HepG2 (cell line): ENCODE data around the gene ST6GALNAC6. TPM values are rescaled to one million over a fixed set of nuclear protein-coding genes. Genes with fewer than 3 reads are reported as not detected.

Experiments
- ARNTL ChIP-seq: sonication (generic); formaldehyde crosslinking; IDR thresholded peaks from 2 replicates; pipeline ENCODE4 v1.4.0; 2020; ENCODE audit warnings: mild to moderate bottlenecking, missing genetic modification reagents
- CBX2 ChIP-seq, 2 experiments: fragments of 200-600 bp in 1 of 2; sonication (generic); formaldehyde crosslinking in 1 of 2; IDR thresholded peaks; 2 replicates each; pipeline versions ENCODE4 v1.7.0 to v1.8.1; 2018 to 2022; ENCODE audit warnings: low read depth in 2 of 2, low read length in 1 of 2, mild to moderate bottlenecking in 1 of 2, missing genetic modification reagents in 1 of 2
- GATA4 ChIP-seq: sonication (generic); IDR thresholded peaks from 2 replicates; pipeline ENCODE4 v1.6.1; 2016; ENCODE audit warnings: antibody characterized with exemption, low read depth, borderline replicate concordance
- HNF4A ChIP-seq: sonication (generic); formaldehyde crosslinking; IDR thresholded peaks from 2 replicates; pipeline ENCODE4 v1.4.0; 2020; ENCODE audit warnings: missing genetic modification reagents
- HNRNPLL ChIP-seq: fragments of 200-400 bp; formaldehyde crosslinking; IDR thresholded peaks from 2 replicates; pipeline ENCODE4 v1.6.1; 2017; ENCODE audit warnings: mild to moderate bottlenecking, low read depth, low read length; ENCODE audit not compliant: poor library complexity, severe bottlenecking
- HNRNPUL1 ChIP-seq: fragments of 200-400 bp; formaldehyde crosslinking; IDR thresholded peaks from 2 replicates; pipeline ENCODE4 v1.6.1; 2017; ENCODE audit warnings: low read depth, mild to moderate bottlenecking, low read length, moderate library complexity
- IKZF4 ChIP-seq: sonication (generic); formaldehyde crosslinking; IDR thresholded peaks from 2 replicates; pipeline ENCODE4 v1.5.1; 2020; ENCODE audit warnings: borderline replicate concordance, mild to moderate bottlenecking, low read depth, missing genetic modification reagents; ENCODE audit errors: not compliant biosample characterization
- KDM5B ChIP-seq: sonication (generic); formaldehyde crosslinking; IDR thresholded peaks from 2 replicates; pipeline ENCODE4 v1.4.0; 2020; ENCODE audit warnings: missing genetic modification reagents, mild to moderate bottlenecking, borderline replicate concordance
- PTBP1 ChIP-seq: fragments of 200-400 bp; formaldehyde crosslinking; IDR thresholded peaks from 2 replicates; pipeline ENCODE4 v1.6.1; 2018; ENCODE audit warnings: low read length, low read depth; ENCODE audit not compliant: poor library complexity, severe bottlenecking
- RFX1 ChIP-seq: fragments of 450-650 bp; IDR thresholded peaks from 2 replicates; pipeline ENCODE4 v1.6.1; 2017
- SALL2 ChIP-seq: sonication (generic); formaldehyde crosslinking; IDR thresholded peaks from 2 replicates; pipeline ENCODE4 v1.8.1; 2023; ENCODE audit warnings: mild to moderate bottlenecking, missing genetic modification reagents, inconsistent platforms
- SP4 ChIP-seq: sonication (generic); formaldehyde crosslinking; IDR thresholded peaks from 2 replicates; pipeline ENCODE4 v1.8.1; 2023; ENCODE audit warnings: mild to moderate bottlenecking, missing genetic modification reagents
- ZBTB3 ChIP-seq: sonication (generic); formaldehyde crosslinking; IDR thresholded peaks from 2 replicates; pipeline ENCODE4 v1.4.0; 2020; ENCODE audit warnings: low read depth, mild to moderate bottlenecking, moderate library complexity, missing genetic modification reagents, borderline replicate concordance
- ZNF30 ChIP-seq: sonication (generic); formaldehyde crosslinking; IDR thresholded peaks from 2 replicates; pipeline ENCODE4 v1.5.0; 2020; ENCODE audit warnings: mild to moderate bottlenecking, missing genetic modification reagents
- ZNF34 ChIP-seq: sonication (generic); formaldehyde crosslinking; IDR thresholded peaks from 2 replicates; pipeline ENCODE4 v1.4.0; 2020; ENCODE audit warnings: mild to moderate bottlenecking, missing genetic modification reagents, borderline replicate concordance
- ZNF768 ChIP-seq: sonication (generic); formaldehyde crosslinking; IDR thresholded peaks from 2 replicates; pipeline ENCODE4 v1.4.0; 2020; ENCODE audit warnings: missing genetic modification reagents
- ZSCAN22 ChIP-seq: sonication (generic); formaldehyde crosslinking; IDR thresholded peaks from 2 replicates; pipeline ENCODE4 v1.4.0; 2020; ENCODE audit warnings: mild to moderate bottlenecking, missing genetic modification reagents
- polyA plus RNA-seq, 8 experiments: library from polyadenylated mRNA; depleted of rRNA in 3 of 8; stranded (reverse) in 7 of 8; unstranded in 1 of 8; fragments of >200 nt; fragmentation: Illumina TruSeq in 4 of 8; extraction: Trizol in 4 of 8; gene quantifications; 2 replicates each; pipeline versions ENCODE4 v1.2.1 to v1.2.3, GENCODE V29; 2011 to 2016; ENCODE audit warnings: low read depth in 4 of 8, missing spikeins in 1 of 8, mixed read lengths in 1 of 8; ENCODE audit not compliant: insufficient read depth in 1 of 8
- total RNA-seq, 5 experiments: library from RNA; depleted of rRNA; stranded (reverse); fragments of >200 nt; fragmentation: Illumina TruSeq; extraction: Trizol; gene quantifications; 2 replicates each; pipeline ENCODE4 v1.2.3, GENCODE V29; 2016; ENCODE audit warnings: low read depth in 1 of 5
- TF ChIP-seq, protein P1 (sequence below): sonication (generic); formaldehyde crosslinking; conservative IDR thresholded peaks from 2 replicates; pipeline ENCODE4 v1.4.0; 2020; ENCODE audit warnings: missing genetic modification reagents
- TF ChIP-seq, protein P2 (sequence below): sonication (generic); formaldehyde crosslinking; conservative IDR thresholded peaks from 2 replicates; pipeline ENCODE4 v1.4.0; 2020; ENCODE audit warnings: mild to moderate bottlenecking, missing genetic modification reagents, moderate library complexity
- TF ChIP-seq, protein P3 (sequence below): sonication (generic); formaldehyde crosslinking; IDR thresholded peaks from 2 replicates; pipeline ENCODE4 v1.4.0; 2020; ENCODE audit warnings: missing genetic modification reagents
- TF ChIP-seq, protein P4 (sequence below): sonication (generic); formaldehyde crosslinking; IDR thresholded peaks from 2 replicates; pipeline ENCODE4 v1.8.1; 2023; ENCODE audit warnings: mild to moderate bottlenecking, inconsistent platforms, moderate library complexity, missing genetic modification reagents, borderline replicate concordance
- TF ChIP-seq, protein P5 (sequence below): sonication (generic); formaldehyde crosslinking; IDR thresholded peaks from 2 replicates; pipeline ENCODE4 v1.4.0; 2020; ENCODE audit warnings: mild to moderate bottlenecking, missing genetic modification reagents, borderline replicate concordance

Gene ST6GALNAC6
- total and polyA plus RNA-seq, 2 of the 13 experiments (the other 11 are each of a cell fraction or from before 2014, with no cell fraction given): 18.5 to 65.4 TPM

DNA sequence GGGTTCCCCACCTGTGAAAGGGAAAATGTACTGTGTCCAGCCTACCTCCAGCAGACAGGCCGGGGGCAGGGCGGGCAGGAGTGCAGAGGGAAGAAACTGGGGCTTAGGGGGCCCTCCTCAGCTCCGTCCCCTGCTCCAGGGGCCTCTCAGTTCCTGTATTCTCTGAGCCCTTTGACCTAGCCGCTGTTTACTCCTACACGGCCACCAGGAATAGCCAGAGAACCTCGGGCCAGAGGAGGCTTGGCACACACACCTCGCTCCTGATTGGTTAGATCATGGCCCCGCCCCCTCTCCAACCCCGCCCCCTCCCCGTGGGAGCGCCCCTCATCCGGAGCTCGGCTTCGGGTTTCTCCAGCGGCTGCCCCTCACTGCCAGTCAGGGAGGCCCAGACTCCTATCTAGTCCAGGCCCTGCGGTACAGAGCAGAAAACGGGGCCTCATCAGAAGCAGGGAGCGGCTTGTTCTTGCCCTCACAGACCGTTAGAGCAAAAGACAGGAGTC lies 2.2 kb downstream of the ST6GALNAC6 start (continued):
- TF ChIP-seq ZBTB3 (CRISPR knock-in tag) (no peak), PTBP1 (no peak), ZNF34 (no peak), ZNF768 (CRISPR knock-in tag) (no peak), IKZF4 (CRISPR knock-in tag) (no peak), HNRNPUL1 (no peak), ZNF30 (no peak), ARNTL (CRISPR knock-in tag) (0 out of 2 replicates have a peak, but pooled peaks have one; percentile 43), HNRNPLL (no peak), SP4 (CRISPR knock-in tag) (peak; percentile 59; the same call in 1 of the 2 replicates), SALL2 (no peak), RFX1 (no peak), CBX2 (IDR thresholded peaks at IDR 0.05; ENCODE audit: low read depth, low read length) (no peak), CBX2 (CRISPR knock-in tag; IDR thresholded peaks at IDR 0.05; ENCODE audit: low read depth) (no peak), GATA4 (0 out of 2 replicates have a peak, but pooled peaks have one; percentile 34), HNF4A (CRISPR knock-in tag) (peak; percentile 64), ZSCAN22 (CRISPR knock-in tag) (no peak), KDM5B (CRISPR knock-in tag) (no peak)
- TF ChIP-seq, protein P1, sequence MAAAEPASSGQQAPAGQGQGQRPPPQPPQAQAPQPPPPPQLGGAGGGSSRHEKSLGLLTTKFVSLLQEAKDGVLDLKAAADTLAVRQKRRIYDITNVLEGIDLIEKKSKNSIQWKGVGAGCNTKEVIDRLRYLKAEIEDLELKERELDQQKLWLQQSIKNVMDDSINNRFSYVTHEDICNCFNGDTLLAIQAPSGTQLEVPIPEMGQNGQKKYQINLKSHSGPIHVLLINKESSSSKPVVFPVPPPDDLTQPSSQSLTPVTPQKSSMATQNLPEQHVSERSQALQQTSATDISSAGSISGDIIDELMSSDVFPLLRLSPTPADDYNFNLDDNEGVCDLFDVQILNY (CRISPR knock-in tag): no peak
- TF ChIP-seq, protein P2, sequence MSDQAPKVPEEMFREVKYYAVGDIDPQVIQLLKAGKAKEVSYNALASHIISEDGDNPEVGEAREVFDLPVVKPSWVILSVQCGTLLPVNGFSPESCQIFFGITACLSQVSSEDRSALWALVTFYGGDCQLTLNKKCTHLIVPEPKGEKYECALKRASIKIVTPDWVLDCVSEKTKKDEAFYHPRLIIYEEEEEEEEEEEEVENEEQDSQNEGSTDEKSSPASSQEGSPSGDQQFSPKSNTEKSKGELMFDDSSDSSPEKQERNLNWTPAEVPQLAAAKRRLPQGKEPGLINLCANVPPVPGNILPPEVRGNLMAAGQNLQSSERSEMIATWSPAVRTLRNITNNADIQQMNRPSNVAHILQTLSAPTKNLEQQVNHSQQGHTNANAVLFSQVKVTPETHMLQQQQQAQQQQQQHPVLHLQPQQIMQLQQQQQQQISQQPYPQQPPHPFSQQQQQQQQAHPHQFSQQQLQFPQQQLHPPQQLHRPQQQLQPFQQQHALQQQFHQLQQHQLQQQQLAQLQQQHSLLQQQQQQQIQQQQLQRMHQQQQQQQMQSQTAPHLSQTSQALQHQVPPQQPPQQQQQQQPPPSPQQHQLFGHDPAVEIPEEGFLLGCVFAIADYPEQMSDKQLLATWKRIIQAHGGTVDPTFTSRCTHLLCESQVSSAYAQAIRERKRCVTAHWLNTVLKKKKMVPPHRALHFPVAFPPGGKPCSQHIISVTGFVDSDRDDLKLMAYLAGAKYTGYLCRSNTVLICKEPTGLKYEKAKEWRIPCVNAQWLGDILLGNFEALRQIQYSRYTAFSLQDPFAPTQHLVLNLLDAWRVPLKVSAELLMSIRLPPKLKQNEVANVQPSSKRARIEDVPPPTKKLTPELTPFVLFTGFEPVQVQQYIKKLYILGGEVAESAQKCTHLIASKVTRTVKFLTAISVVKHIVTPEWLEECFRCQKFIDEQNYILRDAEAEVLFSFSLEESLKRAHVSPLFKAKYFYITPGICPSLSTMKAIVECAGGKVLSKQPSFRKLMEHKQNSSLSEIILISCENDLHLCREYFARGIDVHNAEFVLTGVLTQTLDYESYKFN (CRISPR knock-in tag): peak; percentile 94
- TF ChIP-seq, protein P3, sequence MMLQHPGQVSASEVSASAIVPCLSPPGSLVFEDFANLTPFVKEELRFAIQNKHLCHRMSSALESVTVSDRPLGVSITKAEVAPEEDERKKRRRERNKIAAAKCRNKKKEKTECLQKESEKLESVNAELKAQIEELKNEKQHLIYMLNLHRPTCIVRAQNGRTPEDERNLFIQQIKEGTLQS (CRISPR knock-in tag): no peak
- TF ChIP-seq, protein P4, sequence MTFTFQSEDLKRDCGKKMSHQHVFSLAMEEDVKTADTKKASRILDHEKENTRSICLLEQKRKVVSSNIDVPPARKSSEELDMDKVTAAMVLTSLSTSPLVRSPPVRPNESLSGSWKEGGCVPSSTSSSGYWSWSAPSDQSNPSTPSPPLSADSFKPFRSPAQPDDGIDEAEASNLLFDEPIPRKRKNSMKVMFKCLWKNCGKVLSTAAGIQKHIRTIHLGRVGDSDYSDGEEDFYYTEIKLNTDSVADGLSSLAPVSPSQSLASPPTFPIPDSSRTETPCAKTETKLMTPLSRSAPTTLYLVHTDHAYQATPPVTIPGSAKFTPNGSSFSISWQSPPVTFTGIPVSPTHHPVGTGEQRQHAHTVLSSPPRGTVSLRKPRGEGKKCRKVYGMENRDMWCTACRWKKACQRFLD (CRISPR knock-in tag): no peak
- TF ChIP-seq, protein P5, sequence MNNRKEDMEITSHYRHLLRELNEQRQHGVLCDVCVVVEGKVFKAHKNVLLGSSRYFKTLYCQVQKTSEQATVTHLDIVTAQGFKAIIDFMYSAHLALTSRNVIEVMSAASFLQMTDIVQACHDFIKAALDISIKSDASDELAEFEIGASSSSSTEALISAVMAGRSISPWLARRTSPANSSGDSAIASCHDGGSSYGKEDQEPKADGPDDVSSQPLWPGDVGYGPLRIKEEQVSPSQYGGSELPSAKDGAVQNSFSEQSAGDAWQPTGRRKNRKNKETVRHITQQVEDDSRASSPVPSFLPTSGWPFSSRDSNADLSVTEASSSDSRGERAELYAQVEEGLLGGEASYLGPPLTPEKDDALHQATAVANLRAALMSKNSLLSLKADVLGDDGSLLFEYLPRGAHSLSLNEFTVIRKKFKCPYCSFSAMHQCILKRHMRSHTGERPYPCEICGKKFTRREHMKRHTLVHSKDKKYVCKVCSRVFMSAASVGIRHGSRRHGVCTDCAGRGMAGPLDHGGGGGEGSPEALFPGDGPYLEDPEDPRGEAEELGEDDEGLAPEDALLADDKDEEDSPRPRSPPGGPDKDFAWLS: no peak
